ENCODE measurements around the gene TXNDC11. TPM values are rescaled to one million over a fixed set of nuclear protein-coding genes. Genes with fewer than 3 reads are reported as not detected.

The TXNDC11 gene
- total RNA-seq, 6 experiments from 2014 or later = 38.8 to 49.0 (median 44.4) TPM

DNA sequence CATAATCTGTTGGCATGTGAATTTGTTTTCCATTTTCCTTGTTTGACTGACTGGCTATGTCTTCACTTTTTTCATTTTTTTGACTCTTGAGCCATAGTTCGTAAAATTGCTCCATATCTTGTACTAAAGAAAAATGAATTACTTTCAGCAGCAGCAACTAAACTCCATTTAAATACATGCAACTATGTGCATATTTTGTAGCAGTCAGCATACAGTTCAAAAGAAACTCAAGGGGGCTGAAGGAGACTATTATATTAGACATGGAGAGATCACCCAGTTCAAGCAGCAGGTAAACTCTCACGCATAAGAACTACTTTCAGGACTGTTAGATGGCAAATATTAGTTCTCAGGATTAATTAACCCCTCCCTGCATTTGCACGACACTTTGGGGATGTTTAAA is 13.6 kb upstream of the TXNDC11 start:
- Mint-ChIP-seq H3K4me1 (ENCODE audit: low read depth) (peaks cover 20% of the 10 kb centered on the region), H3K36me3 (ENCODE audit: low read depth) (peaks cover 53% of the 10 kb centered on the region)

DNA sequence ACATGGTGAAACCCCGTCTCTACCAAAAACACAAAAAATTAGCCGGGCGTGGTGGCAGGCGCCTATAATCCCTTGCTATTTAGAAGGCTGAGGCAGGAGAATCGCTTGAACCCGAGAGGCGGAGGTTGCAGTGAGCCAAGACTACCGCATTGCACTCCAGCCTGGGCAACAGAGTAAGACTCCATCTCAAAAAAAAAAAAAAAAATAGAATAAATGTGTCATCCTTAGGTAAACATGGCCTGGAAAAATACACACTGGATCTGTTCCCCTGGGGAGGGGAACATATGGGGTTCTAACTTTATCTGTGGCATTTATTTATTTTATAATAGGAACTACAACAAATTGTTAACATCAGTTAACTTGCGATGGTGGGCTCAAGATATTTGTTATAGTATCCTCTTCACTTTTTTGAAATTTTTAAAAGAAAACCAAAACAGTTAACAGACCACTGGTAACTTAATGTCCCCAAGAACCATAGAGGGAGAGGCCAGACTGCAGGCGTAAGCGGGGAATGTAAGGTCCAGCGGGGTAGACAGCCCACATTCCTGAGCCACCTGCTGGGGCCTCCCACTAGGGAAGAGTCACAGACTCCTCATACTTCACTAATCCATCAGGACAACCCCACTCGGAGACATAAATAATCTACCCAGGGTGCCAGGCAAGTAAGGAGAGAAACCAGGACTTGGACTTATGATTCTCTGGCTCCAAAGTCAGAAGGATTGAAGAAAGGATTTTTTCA is 12.5 kb upstream of the TXNDC11 start:
- no peak overlapping the region for H3K4me3 Mint-ChIP-seq
- DNase-seq = no peak
- H3K27ac Mint-ChIP-seq = no peak overlapping the region
- TF ChIP-seq, protein P1, sequence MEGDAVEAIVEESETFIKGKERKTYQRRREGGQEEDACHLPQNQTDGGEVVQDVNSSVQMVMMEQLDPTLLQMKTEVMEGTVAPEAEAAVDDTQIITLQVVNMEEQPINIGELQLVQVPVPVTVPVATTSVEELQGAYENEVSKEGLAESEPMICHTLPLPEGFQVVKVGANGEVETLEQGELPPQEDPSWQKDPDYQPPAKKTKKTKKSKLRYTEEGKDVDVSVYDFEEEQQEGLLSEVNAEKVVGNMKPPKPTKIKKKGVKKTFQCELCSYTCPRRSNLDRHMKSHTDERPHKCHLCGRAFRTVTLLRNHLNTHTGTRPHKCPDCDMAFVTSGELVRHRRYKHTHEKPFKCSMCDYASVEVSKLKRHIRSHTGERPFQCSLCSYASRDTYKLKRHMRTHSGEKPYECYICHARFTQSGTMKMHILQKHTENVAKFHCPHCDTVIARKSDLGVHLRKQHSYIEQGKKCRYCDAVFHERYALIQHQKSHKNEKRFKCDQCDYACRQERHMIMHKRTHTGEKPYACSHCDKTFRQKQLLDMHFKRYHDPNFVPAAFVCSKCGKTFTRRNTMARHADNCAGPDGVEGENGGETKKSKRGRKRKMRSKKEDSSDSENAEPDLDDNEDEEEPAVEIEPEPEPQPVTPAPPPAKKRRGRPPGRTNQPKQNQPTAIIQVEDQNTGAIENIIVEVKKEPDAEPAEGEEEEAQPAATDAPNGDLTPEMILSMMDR (IDR thresholded peaks at IDR 0.05) = no peak
- H3K4me1 Mint-ChIP-seq (ENCODE audit: low read depth) = peaks cover 20% of the 10 kb centered on the region
- H3K9me3 Mint-ChIP-seq = no peaks in the 10 kb centered on the region
- H3K36me3 Mint-ChIP-seq (ENCODE audit: low read depth) = peaks cover 51% of the 10 kb centered on the region
- H3K27me3 Mint-ChIP-seq (ENCODE audit: insufficient read depth) = no peaks in the 10 kb centered on the region

More for the DNA sequence above, 13.6 kb upstream of the TXNDC11 start:
- Mint-ChIP-seq H3K9me3 (no peaks in the 10 kb centered on the region), H3K4me3 (no peak overlapping the region), H3K27me3 (ENCODE audit: insufficient read depth) (peaks cover 4% of the 10 kb centered on the region; the same call in 1 of the 2 replicates), H3K27ac (no peak overlapping the region)
- TF ChIP-seq, protein P1 (IDR thresholded peaks at IDR 0.05) = no peak
- DNase-seq = no peak

DNA sequence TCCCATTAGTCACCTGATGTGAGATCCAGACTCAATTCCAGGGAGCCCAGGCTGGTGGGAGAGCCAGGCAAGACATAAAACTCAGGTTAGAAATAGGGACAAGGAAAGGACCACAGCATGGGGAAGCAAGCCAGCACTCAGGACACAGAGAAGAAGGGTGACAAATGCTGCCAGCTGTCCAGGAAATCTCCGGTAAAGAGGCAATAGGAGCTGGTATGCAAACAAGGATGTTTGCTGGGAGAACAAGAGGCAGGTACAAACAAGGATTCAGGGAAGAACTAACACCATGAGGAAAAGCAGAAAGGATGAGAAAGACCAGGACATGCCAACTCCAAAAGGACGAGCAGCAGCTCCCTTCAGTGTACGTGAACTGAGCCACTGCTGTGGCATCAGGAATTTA is 10.2 kb upstream of the TXNDC11 start:
- Mint-ChIP-seq H3K27me3 (ENCODE audit: insufficient read depth) (no peaks in the 10 kb centered on the region), H3K4me1 (ENCODE audit: low read depth) (peaks cover 7% of the 10 kb centered on the region), H3K27ac (no peak overlapping the region), H3K36me3 (ENCODE audit: low read depth) (peaks cover 56% of the 10 kb centered on the region), H3K9me3 (no peaks in the 10 kb centered on the region), H3K4me3 (no peak overlapping the region)
- TF ChIP-seq, protein P1 (IDR thresholded peaks at IDR 0.05) = no peak
- DNase-seq = no peak

DNA sequence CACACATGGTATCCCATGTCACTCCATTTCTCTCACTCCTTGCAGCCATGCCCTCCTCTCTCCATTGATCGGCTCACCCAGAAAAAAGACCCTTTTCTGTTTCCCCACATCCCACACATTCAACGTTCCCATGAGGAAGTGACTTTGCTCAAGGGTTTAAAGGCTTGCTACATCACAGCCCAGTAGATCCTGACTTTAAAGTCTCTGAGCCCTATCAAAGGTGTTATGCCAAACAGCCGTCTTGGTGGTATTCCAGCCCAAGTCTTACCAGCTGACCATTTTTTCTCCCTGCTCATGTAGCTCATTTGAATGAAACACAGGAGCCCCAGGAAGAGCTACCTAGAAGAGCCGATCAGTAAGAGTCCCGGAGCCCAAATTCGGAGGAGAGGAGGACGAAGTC is 7.4 kb upstream of the TXNDC11 start:
- Mint-ChIP-seq H3K36me3 (ENCODE audit: low read depth) (peaks cover 46% of the 10 kb centered on the region), H3K27ac (no peak overlapping the region), H3K4me1 (ENCODE audit: low read depth) (no peaks in the 10 kb centered on the region), H3K27me3 (ENCODE audit: insufficient read depth) (no peaks in the 10 kb centered on the region; the same call in 1 of the 2 replicates), H3K4me3 (no peak overlapping the region), H3K9me3 (no peaks in the 10 kb centered on the region)
- DNase-seq = no peak
- TF ChIP-seq, protein P1 (IDR thresholded peaks at IDR 0.05) = no peak

DNA sequence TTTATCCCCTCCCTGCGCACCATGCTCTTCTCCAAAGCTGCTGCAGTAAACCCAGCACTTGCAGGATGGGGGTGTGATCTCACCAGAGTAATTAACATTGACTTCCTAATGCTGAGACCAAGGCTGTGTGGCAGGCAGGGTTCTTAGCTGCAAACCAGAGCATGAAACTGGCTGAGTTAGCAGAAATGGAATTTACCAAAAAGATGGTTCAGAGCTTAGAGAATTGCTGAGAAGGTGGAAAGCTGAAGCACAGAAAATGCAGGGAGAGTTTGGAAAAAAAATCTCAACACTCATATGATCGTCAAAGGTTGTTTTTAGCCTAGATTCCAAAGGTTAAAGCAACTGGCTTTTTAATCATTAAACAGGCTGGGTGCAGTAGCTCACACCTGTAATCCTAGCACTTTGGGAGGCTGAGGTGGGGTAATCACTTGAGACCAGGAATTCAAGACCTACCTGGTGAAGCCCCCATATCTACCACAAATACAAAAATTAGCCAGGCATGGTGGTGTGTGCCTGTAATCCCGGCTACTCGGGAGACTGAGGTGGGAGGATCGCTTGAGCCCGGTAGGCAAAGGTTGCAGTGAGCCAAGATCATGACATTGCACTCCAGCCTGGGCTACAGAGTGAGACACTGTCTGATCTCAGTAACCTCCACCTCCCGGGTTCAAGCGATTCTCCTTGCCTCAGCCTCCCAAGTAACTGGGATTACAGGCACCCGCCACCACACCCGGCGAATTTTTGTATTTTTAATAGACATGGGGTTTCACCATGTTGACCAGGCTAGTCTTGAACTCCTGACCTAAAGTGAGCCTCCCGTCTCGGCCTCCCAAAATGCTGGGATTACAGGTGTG is 6.0 kb upstream of the TXNDC11 start:
- peaks cover 48% of the 10 kb centered on the region for H3K36me3 Mint-ChIP-seq (ENCODE audit: low read depth)
- no peak for DNase-seq
- TF ChIP-seq, protein P1 (IDR thresholded peaks at IDR 0.05) = no peak
- no peak overlapping the region for H3K27ac Mint-ChIP-seq
- H3K27me3 Mint-ChIP-seq (ENCODE audit: insufficient read depth) = no peaks in the 10 kb centered on the region; the same call in 1 of the 2 replicates
- H3K9me3 Mint-ChIP-seq = no peaks in the 10 kb centered on the region
- no peak overlapping the region for H3K4me3 Mint-ChIP-seq
- peaks cover 8% of the 10 kb centered on the region for H3K4me1 Mint-ChIP-seq (ENCODE audit: low read depth)
